Endothelial cell of umbilical vein (primary cell): ENCODE results near the gene UBE2D2.

Experiments
- EZH2 ChIP-seq: IDR thresholded peaks from 2 replicates; pipeline ENCODE4 v1.6.1; 2012; ENCODE audit warnings: borderline replicate concordance, low read depth, mild to moderate bottlenecking, moderate library complexity, low read length, inconsistent platforms; ENCODE audit not compliant: severe bottlenecking
- FOS ChIP-seq: IDR thresholded peaks from 2 replicates; pipeline ENCODE4 v1.6.1; 2011; ENCODE audit warnings: mild to moderate bottlenecking, low read length, moderate library complexity, borderline replicate concordance; ENCODE audit not compliant: insufficient read depth
- GATA2 ChIP-seq: IDR thresholded peaks from 2 replicates; pipeline ENCODE4 v1.7.0; 2011; ENCODE audit warnings: low read depth, mild to moderate bottlenecking, moderate library complexity, mixed read lengths, low read length; ENCODE audit not compliant: insufficient read length, insufficient read depth
- JUN ChIP-seq: IDR thresholded peaks from 2 replicates; pipeline ENCODE4 v1.6.1; 2011; ENCODE audit warnings: borderline replicate concordance, low read depth; ENCODE audit not compliant: insufficient read length, insufficient read depth
- MYC ChIP-seq: IDR thresholded peaks from one replicate; pipeline ENCODE4 v1.6.1; 2011; ENCODE audit warnings: mild to moderate bottlenecking, low read depth, low read length
- POLR2A ChIP-seq: IDR thresholded peaks from 2 replicates; pipeline ENCODE4 v1.6.1; 2012; ENCODE audit warnings: low read depth, mild to moderate bottlenecking, control low read depth, low read length
- POLR2AphosphoS5 ChIP-seq: IDR thresholded peaks from 2 replicates; pipeline ENCODE4 v1.6.1; 2012; ENCODE audit warnings: low read depth, mild to moderate bottlenecking, control low read depth, low read length, moderate library complexity; ENCODE audit not compliant: insufficient read depth
- TF ChIP-seq, protein P1 (sequence below), 2 donors: IDR thresholded peaks; 1 replicate in 1 of 2; 2 replicates in 1 of 2; pipeline ENCODE4 v1.5.1; 2011; ENCODE audit warnings: low read length in 2 of 2, mild to moderate bottlenecking in 2 of 2, moderate library complexity in 2 of 2, control low read depth in 1 of 2, inconsistent platforms in 1 of 2, low read depth in 1 of 2; ENCODE audit not compliant: insufficient read depth in 1 of 2; ENCODE audit errors: extremely low read depth in 1 of 2
- TF ChIP-seq, protein P2 (sequence below): IDR thresholded peaks from 2 replicates; pipeline ENCODE4 v1.6.1; 2011; ENCODE audit not compliant: insufficient read depth, insufficient read length

DNA sequence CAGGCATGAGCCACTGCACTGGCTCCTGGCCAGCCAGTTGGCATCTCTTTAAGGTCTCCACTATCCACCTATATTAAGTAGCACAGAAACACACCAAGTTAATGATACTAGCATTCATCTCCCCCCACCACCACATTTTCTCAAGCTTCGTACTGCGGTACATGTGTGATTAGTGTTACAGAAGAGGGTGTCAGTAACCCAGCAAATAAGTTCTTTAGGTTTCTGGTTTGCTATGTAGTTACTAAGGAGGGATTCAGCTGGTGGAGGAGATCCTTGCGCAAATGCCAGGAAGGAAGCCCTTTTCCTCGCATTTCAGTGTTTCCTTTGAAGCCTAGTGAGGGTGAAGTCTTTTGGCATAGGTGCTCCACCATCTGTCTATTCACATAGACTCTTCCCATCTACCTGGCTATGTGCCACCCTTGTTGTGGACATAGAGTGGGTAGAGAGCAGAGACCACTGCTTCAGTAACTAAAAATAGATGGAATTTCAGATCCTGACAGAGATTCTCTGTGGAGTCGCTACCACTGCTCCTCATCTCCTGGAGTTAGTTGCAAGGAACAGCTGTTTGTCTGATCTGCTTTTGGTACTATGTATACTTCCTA, 16.7 kb downstream of the UBE2D2 start:
- TF ChIP-seq, protein P1, sequence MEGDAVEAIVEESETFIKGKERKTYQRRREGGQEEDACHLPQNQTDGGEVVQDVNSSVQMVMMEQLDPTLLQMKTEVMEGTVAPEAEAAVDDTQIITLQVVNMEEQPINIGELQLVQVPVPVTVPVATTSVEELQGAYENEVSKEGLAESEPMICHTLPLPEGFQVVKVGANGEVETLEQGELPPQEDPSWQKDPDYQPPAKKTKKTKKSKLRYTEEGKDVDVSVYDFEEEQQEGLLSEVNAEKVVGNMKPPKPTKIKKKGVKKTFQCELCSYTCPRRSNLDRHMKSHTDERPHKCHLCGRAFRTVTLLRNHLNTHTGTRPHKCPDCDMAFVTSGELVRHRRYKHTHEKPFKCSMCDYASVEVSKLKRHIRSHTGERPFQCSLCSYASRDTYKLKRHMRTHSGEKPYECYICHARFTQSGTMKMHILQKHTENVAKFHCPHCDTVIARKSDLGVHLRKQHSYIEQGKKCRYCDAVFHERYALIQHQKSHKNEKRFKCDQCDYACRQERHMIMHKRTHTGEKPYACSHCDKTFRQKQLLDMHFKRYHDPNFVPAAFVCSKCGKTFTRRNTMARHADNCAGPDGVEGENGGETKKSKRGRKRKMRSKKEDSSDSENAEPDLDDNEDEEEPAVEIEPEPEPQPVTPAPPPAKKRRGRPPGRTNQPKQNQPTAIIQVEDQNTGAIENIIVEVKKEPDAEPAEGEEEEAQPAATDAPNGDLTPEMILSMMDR (IDR thresholded peaks at IDR 0.05; ENCODE audit: extremely low read depth in 1 of 2, insufficient read depth in 1 of 2, low read depth in 1 of 2, low read length in 2 of 2), result no peak
- TF ChIP-seq POLR2AphosphoS5 (no peak), POLR2A (no peak), MYC (no peak), EZH2 (no peak), JUN (no peak), FOS (no peak), GATA2 (no peak)
- TF ChIP-seq, protein P2, sequence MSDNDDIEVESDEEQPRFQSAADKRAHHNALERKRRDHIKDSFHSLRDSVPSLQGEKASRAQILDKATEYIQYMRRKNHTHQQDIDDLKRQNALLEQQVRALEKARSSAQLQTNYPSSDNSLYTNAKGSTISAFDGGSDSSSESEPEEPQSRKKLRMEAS, result no peak
